CD8-positive, alpha-beta memory T cell (primary cell): Measurements from ENCODE around the gene RICTOR. TPM values are rescaled to one million over a fixed set of nuclear protein-coding genes. Genes with fewer than 3 reads are reported as not detected.

ENCODE experiments used
- CTCF ChIA-PET: fragments of 350-600 bp; sonication (Branson Sonifier 250); formaldehyde crosslinking; loops from one replicate; lab custom pipeline; 2021; ENCODE audit warnings: antibody characterized with exemption; lab: Charles Lee
- POLR2A ChIA-PET: fragments of 350-600 bp; sonication (Branson Sonifier 250); formaldehyde crosslinking; loops from one replicate; lab custom pipeline; 2021; ENCODE audit warnings: antibody characterized with exemption; lab: Charles Lee
- DNase-seq, 5 donors: peaks; one replicate each; pipeline versions ENCODE4 v3.0.0 to v3.0.0-alpha.2; 2020 to 2022; ENCODE audit warnings: mixed read lengths in 1 of 5
- H3K27ac ChIP-seq: one replicate; pipeline ENCODE4 v1.7.0; 2013; ENCODE audit warnings: low read depth, mild to moderate bottlenecking, low read length, moderate library complexity
- H3K27me3 ChIP-seq: 2 replicates; pipeline ENCODE4 v1.7.0; 2013; ENCODE audit warnings: low read length, mild to moderate bottlenecking; ENCODE audit not compliant: insufficient read depth, poor library complexity, severe bottlenecking
- H3K36me3 ChIP-seq: 2 replicates; pipeline ENCODE4 v1.7.0; 2013; ENCODE audit warnings: mild to moderate bottlenecking, low read length, moderate library complexity; ENCODE audit not compliant: insufficient read depth
- H3K4me1 ChIP-seq: 2 replicates; pipeline ENCODE4 v1.7.0; 2013; ENCODE audit warnings: mild to moderate bottlenecking, low read length, moderate library complexity; ENCODE audit not compliant: insufficient read depth
- H3K4me3 ChIP-seq: 2 replicates; pipeline ENCODE4 v1.7.0; 2013; ENCODE audit warnings: mild to moderate bottlenecking, low read length
- H3K9me3 ChIP-seq: 2 replicates; pipeline ENCODE4 v1.7.0; 2013; ENCODE audit warnings: mild to moderate bottlenecking, low read length
- H3K27ac Mint-ChIP-seq, 8 donors: one replicate each; pipeline ENCODE4 v1.8.0; 2020 to 2021; ENCODE audit warnings: mixed read lengths in 8 of 8, mild to moderate bottlenecking in 6 of 8, inconsistent platforms in 3 of 8, moderate library complexity in 3 of 8
- H3K27me3 Mint-ChIP-seq, 2 donors: one replicate each; pipeline ENCODE4 v1.8.0; 2020 to 2021; ENCODE audit warnings: mixed read lengths in 2 of 2, mild to moderate bottlenecking in 1 of 2, moderate library complexity in 1 of 2
- H3K36me3 Mint-ChIP-seq, 3 donors: one replicate each; pipeline ENCODE4 v1.8.0; 2020 to 2021; ENCODE audit warnings: mixed read lengths in 3 of 3, inconsistent platforms in 1 of 3, mild to moderate bottlenecking in 1 of 3
- H3K4me1 Mint-ChIP-seq, 3 donors: one replicate each; pipeline ENCODE4 v1.8.0; 2020 to 2021; ENCODE audit warnings: mixed read lengths in 3 of 3, inconsistent platforms in 1 of 3, mild to moderate bottlenecking in 1 of 3
- H3K4me3 Mint-ChIP-seq, 7 donors: one replicate each; pipeline ENCODE4 v1.8.0; 2020 to 2021; ENCODE audit warnings: mixed read lengths in 7 of 7, mild to moderate bottlenecking in 6 of 7, moderate library complexity in 4 of 7, inconsistent platforms in 2 of 7
- H3K9me3 Mint-ChIP-seq, 5 donors: one replicate each; pipeline ENCODE4 v1.8.0; 2020 to 2022; ENCODE audit warnings: mixed read lengths in 5 of 5, mild to moderate bottlenecking in 3 of 5, moderate library complexity in 2 of 5, inconsistent platforms in 1 of 5
- polyA plus RNA-seq: library from polyadenylated mRNA; unstranded; fragments of 300-500 nt; fragmentation: Illumina TruSeq; gene quantifications from one replicate; pipeline ENCODE4 v1.2.3, GENCODE V29; 2021
- total RNA-seq, 2 experiments: library from RNA; stranded (reverse); gene quantifications; one replicate each; pipeline ENCODE4 v1.2.3, GENCODE V29; 2021

Gene RICTOR
- total and polyA plus RNA-seq, 3 experiments from 2014 or later = 12.1 to 32.9 (median 32.0) TPM

DNA sequence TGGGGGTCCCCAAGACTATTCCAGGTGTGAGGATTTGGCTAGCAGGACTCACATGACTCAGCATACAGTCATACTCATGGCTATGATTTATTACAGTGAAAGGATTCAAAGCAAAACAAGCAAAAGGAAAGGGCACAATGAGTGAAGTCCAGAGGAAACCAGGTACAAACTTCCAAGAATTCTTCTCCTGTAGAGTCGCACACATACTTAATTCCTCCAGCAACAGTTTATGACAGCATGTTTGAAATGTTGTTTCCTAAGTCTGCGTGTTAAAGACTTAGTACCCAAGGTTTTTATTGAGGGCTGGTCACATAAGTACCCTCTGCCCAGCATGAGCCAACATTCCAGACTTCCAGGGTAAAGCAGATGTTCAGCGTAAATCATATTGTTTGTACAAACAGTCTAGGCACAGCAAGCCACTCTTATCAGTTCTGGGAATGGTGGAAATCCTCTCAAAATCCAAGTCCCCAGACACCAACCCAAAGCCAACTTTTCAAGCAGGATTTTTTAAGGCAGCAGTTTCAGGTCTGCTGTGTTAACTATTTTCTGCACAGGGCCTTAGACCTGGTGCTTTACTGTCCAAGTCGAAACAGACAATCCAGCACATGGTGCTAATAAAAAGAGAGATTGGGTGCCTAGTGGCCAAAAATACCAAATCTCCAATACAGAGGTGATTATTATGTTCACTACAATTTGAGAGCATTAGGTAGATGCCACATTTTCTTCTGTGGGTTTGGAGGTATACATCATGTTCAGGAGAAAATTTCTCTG lies 18.6 kb upstream of the RICTOR start:
- Mint-ChIP-seq H3K9me3 (peaks cover 0 to 2% (median 0%) of the 10 kb centered on the region in 5 donors), H3K4me1 (peaks cover 0 to 5% (median 0%) of the 10 kb centered on the region in 3 donors), H3K27ac (no peak overlapping the region), H3K4me3 (no peak overlapping the region), H3K36me3 (no peaks in the 10 kb centered on the region), H3K27me3 (peaks cover 10 to 18% of the 10 kb centered on the region in 2 donors)
- DNase-seq = no peak
- H3K27ac ChIP-seq = no peak overlapping the region
- POLR2A ChIA-PET = no interaction called here
- no peaks in the 10 kb centered on the region for H3K36me3 ChIP-seq
- CTCF ChIA-PET = no interaction called here
- H3K4me3 ChIP-seq = no peak overlapping the region
- H3K27me3 ChIP-seq = no peaks in the 10 kb centered on the region
- no peaks in the 10 kb centered on the region for H3K9me3 ChIP-seq
- no peaks in the 10 kb centered on the region for H3K4me1 ChIP-seq

GRCh38 chr5:39091940-39092580 lies 17.9 kb upstream of the RICTOR start:
- H3K4me1 ChIP-seq = no peaks in the 10 kb centered on the region
- no peaks in the 10 kb centered on the region for H3K27me3 ChIP-seq
- Mint-ChIP-seq H3K27ac (no peak overlapping the region), H3K4me1 (peaks cover 0 to under 1% (median 0%) of the 10 kb centered on the region in 3 donors), H3K4me3 (no peak overlapping the region), H3K9me3 (peaks cover 0 to 2% (median 0%) of the 10 kb centered on the region in 5 donors), H3K27me3 (peaks cover 13 to 17% of the 10 kb centered on the region in 2 donors), H3K36me3 (no peaks in the 10 kb centered on the region)
- no peak for DNase-seq
- ChIA-PET POLR2A (no interaction called here), CTCF (no interaction called here)
- H3K9me3 ChIP-seq = no peaks in the 10 kb centered on the region
- H3K27ac ChIP-seq = no peak overlapping the region
- no peak overlapping the region for H3K4me3 ChIP-seq
- no peaks in the 10 kb centered on the region for H3K36me3 ChIP-seq

DNA sequence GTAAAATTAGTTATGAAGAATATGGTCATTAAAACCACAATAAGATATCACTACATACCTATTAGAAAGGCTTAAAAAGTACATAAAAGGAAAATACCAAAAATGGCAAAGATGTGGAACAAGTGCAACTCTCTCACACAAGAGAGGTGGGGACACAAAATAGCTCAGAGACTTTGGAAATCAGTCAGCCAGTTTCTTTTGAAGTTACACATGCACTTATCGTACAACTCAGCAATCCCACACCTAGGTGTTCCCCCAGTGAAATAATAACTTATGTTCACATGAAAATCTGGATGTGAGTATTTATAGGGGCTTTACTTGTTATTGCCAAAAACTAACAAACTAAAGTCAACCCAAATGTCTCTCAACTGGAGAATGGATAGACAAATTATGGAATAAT lies 9.8 kb upstream of the RICTOR start:
- peaks cover 14% of the 10 kb centered on the region for H3K27me3 ChIP-seq
- ChIA-PET POLR2A (no interaction called here), CTCF (no interaction called here)
- no peaks in the 10 kb centered on the region for H3K4me1 ChIP-seq
- no peak overlapping the region for H3K4me3 ChIP-seq
- H3K9me3 ChIP-seq = no peaks in the 10 kb centered on the region
- DNase-seq = no peak
- H3K27me3 Mint-ChIP-seq = peaks cover 55 to 71% of the 10 kb centered on the region in 2 donors
- no peak overlapping the region for H3K27ac ChIP-seq
- H3K9me3 Mint-ChIP-seq = peaks cover 0 to 12% (median 9%) of the 10 kb centered on the region in 5 donors
- H3K4me3 Mint-ChIP-seq = no peak overlapping the region
- H3K27ac Mint-ChIP-seq = no peak overlapping the region
- H3K36me3 ChIP-seq = no peaks in the 10 kb centered on the region
- peaks cover 0 to 5% (median 0%) of the 10 kb centered on the region in 3 donors for H3K4me1 Mint-ChIP-seq
- peaks cover 0 to 4% (median 0%) of the 10 kb centered on the region in 3 donors for H3K36me3 Mint-ChIP-seq

DNA sequence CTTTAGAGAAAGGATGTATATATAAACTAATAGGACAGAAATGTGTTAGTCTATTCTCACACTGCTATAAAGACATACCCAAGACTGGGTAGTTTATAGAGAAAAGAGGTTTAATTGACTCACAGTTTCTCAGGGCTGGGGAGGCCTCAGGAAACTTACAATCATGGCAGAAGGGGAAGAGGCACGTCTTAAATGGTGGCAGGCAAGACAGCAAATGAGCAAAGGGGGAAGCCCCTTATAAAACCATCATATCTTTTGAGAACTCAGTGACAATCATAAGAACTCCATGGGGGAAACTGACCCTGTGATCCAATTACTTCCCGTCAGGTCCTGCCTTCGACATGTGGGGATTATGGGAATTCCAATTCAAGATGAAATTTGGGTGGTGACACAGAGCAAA lies 8.8 kb upstream of the RICTOR start:
- Mint-ChIP-seq H3K4me1 (peaks cover 0 to 5% (median 0%) of the 10 kb centered on the region in 3 donors), H3K27ac (no peak overlapping the region), H3K36me3 (peaks cover 0 to 4% (median 0%) of the 10 kb centered on the region in 3 donors), H3K4me3 (no peak overlapping the region), H3K27me3 (peaks cover 56 to 71% of the 10 kb centered on the region in 2 donors), H3K9me3 (peaks cover 0 to 15% (median 9%) of the 10 kb centered on the region in 5 donors)
- Histone ChIP-seq H3K9me3 (no peaks in the 10 kb centered on the region), H3K4me1 (no peaks in the 10 kb centered on the region), H3K4me3 (no peak overlapping the region), H3K27ac (no peak overlapping the region), H3K27me3 (peaks cover 14% of the 10 kb centered on the region), H3K36me3 (no peaks in the 10 kb centered on the region)
- ChIA-PET CTCF (no interaction called here), POLR2A (no interaction called here)
- no peak for DNase-seq

DNA sequence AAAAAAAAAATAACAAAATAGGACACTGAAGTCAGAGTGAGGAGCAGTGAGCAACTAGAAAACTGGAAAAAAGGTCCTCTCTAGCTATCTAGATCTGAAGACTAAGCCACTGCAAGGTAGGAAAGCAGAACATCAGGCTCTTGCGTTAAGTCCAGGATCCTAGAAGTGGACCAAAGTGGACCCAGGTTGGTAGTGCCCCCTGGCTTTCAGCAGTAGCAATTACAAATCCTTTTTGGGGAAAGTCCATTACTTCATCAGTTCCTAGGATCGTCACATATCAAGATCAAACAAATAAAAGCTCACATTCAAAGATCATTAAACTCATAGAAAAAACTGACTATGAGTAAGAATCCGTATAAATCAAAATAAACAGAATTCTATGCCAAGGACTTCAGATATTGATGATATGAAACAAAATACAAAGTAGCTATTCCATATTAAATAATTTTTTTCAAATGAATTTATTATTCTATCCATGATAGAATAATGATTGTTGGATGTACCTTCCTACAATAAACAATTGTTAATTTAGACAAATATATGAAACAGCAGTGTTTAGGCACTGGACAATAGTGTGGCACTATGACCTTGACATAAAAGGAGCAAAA lies 6.5 kb upstream of the RICTOR start:
- Mint-ChIP-seq H3K4me3 (no peak overlapping the region), H3K27me3 (peaks cover 57 to 77% of the 10 kb centered on the region in 2 donors), H3K27ac (no peak overlapping the region), H3K36me3 (peaks cover 0 to 4% (median 0%) of the 10 kb centered on the region in 3 donors), H3K9me3 (peaks cover 0 to 17% (median 9%) of the 10 kb centered on the region in 5 donors), H3K4me1 (peaks cover 4 to 18% (median 12%) of the 10 kb centered on the region in 3 donors)
- H3K27ac ChIP-seq = no peak overlapping the region
- no peaks in the 10 kb centered on the region for H3K9me3 ChIP-seq
- no peak overlapping the region for H3K4me3 ChIP-seq
- no peaks in the 10 kb centered on the region for H3K36me3 ChIP-seq
- H3K4me1 ChIP-seq = no peaks in the 10 kb centered on the region
- ChIA-PET CTCF (interaction anchor here (0.6 to 1.9 kb wide), 19 partner anchors 16 to 639 kb away, joined by 3 to 9 read pairs (median 3); no protein-coding TSS in a partner anchor), POLR2A (interaction anchor here (0.5 kb wide), 1 partner anchor 1718 kb away, joined by 3 read pairs; no protein-coding TSS in a partner anchor)
- peaks cover 30% of the 10 kb centered on the region for H3K27me3 ChIP-seq
- peak in 2 of 5 donors; percentile 11 to 22 for DNase-seq

GRCh38 chr5:39080168-39080567 lies 6.0 kb upstream of the RICTOR start:
- no peak overlapping the region for H3K27ac Mint-ChIP-seq
- peaks cover 3% of the 10 kb centered on the region for H3K4me1 ChIP-seq
- no peaks in the 10 kb centered on the region for H3K9me3 ChIP-seq
- no peak overlapping the region for H3K4me3 ChIP-seq
- no peak overlapping the region for H3K27ac ChIP-seq
- H3K9me3 Mint-ChIP-seq = peaks cover 0 to 17% (median 9%) of the 10 kb centered on the region in 5 donors
- peaks cover 8 to 23% (median 17%) of the 10 kb centered on the region in 3 donors for H3K4me1 Mint-ChIP-seq
- no peak overlapping the region for H3K4me3 Mint-ChIP-seq
- DNase-seq = no peak
- CTCF ChIA-PET = interaction anchor here (0.6 to 1.9 kb wide), 14 partner anchors 17 to 639 kb away, joined by 3 to 9 read pairs (median 3); no protein-coding TSS in a partner anchor
- POLR2A ChIA-PET = interaction anchor here (0.5 kb wide), 1 partner anchor 1719 kb away, joined by 3 read pairs; no protein-coding TSS in a partner anchor
- H3K27me3 ChIP-seq = peaks cover 30% of the 10 kb centered on the region
- H3K36me3 Mint-ChIP-seq = peaks cover 0 to 4% (median 0%) of the 10 kb centered on the region in 3 donors
- no peaks in the 10 kb centered on the region for H3K36me3 ChIP-seq
- peaks cover 57 to 72% of the 10 kb centered on the region in 2 donors for H3K27me3 Mint-ChIP-seq

DNA sequence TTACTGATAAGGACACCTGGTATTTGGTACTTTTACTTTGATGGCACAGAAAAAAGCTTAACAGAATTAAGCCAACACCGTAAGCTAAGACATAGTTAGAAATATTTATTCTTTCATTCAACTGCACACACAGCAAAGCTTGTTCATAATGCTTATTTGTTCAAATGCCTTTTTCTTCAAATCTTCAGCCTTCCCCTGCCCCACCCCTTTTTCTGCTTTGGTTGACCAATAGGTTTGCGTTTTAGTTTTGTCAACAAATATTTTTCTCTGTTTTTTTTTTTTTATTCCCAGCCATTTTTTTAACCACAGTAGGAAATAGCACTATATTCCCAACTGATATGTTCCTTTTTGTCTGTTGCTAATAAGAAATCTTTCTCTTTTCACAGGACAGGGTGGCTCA lies 4.9 kb upstream of the RICTOR start:
- Histone ChIP-seq H3K4me1 (peaks cover 5% of the 10 kb centered on the region), H3K9me3 (no peaks in the 10 kb centered on the region), H3K27ac (no peak overlapping the region), H3K27me3 (peaks cover 30% of the 10 kb centered on the region), H3K36me3 (no peaks in the 10 kb centered on the region), H3K4me3 (no peak overlapping the region)
- no peak for DNase-seq
- Mint-ChIP-seq H3K4me1 (peaks cover 10 to 28% (median 18%) of the 10 kb centered on the region in 3 donors), H3K36me3 (peaks cover 0 to 4% (median 2%) of the 10 kb centered on the region in 3 donors), H3K9me3 (peaks cover 0 to 17% (median 9%) of the 10 kb centered on the region in 5 donors), H3K4me3 (no peak overlapping the region), H3K27ac (no peak overlapping the region), H3K27me3 (peaks cover 55 to 67% of the 10 kb centered on the region in 2 donors)
- CTCF ChIA-PET = interaction anchor here (0.9 to 1.8 kb wide), 3 partner anchors 22 to 139 kb away, joined by 4 to 5 read pairs (median 4); no protein-coding TSS in a partner anchor
- POLR2A ChIA-PET = interaction anchor here (0.6 to 0.8 kb wide), 2 partner anchors 75 to 138 kb away, joined by 4 to 5 read pairs; no protein-coding TSS in a partner anchor
